CD14-positive monocyte (primary cell): ENCODE measurements around the gene SRPRA. TPM values are rescaled to one million over a fixed set of nuclear protein-coding genes. Genes with fewer than 3 reads are reported as not detected.

Experiments used
- DNase-seq, 3 donors: peaks; one replicate each; pipeline ENCODE4 v3.0.0-alpha.2; 2011 to 2022
- H2AFZ ChIP-seq: 2 replicates; pipeline ENCODE4 v1.6.0; 2012; ENCODE audit warnings: mild to moderate bottlenecking, low read depth, low read length, inconsistent platforms; ENCODE audit not compliant: insufficient read depth, poor library complexity, severe bottlenecking
- H3K27ac ChIP-seq, 2 donors: 1 replicate in 1 of 2; 2 replicates in 1 of 2; pipeline ENCODE4 v1.5.1; 2012 to 2013; ENCODE audit warnings: low read length in 2 of 2, control low read depth in 1 of 2, inconsistent platforms in 1 of 2, low read depth in 1 of 2, mild to moderate bottlenecking in 1 of 2
- H3K27me3 ChIP-seq, 2 donors: one replicate each; pipeline versions ENCODE4 v1.6.0 to v1.6.1; 2011 to 2013; ENCODE audit warnings: low read length in 2 of 2; ENCODE audit not compliant: control insufficient read depth in 2 of 2, insufficient read depth in 2 of 2
- H3K36me3 ChIP-seq, 2 donors: replicated peaks in 1 of 2; 1 replicate in 1 of 2; 2 replicates in 1 of 2; pipeline versions ENCODE4 v1.5.1 to v1.6.1; 2012 to 2013; ENCODE audit warnings: low read length in 2 of 2, control low read depth in 1 of 2, inconsistent platforms in 1 of 2, mild to moderate bottlenecking in 1 of 2; ENCODE audit not compliant: insufficient read depth in 2 of 2, control insufficient read depth in 1 of 2
- H3K4me1 ChIP-seq, 2 donors: 1 replicate in 1 of 2; 2 replicates in 1 of 2; pipeline versions ENCODE4 v1.5.1 to v1.6.1; 2012 to 2013; ENCODE audit warnings: low read length in 2 of 2, control low read depth in 1 of 2, inconsistent platforms in 1 of 2, mild to moderate bottlenecking in 1 of 2, moderate library complexity in 1 of 2; ENCODE audit not compliant: insufficient read depth in 2 of 2, control insufficient read depth in 1 of 2
- H3K4me2 ChIP-seq: replicated peaks from 2 replicates; pipeline ENCODE3; 2012; ENCODE audit warnings: low read length, moderate library complexity, mild to moderate bottlenecking; ENCODE audit not compliant: poor library complexity, severe bottlenecking; ENCODE audit errors: extremely low read depth
- H3K4me3 ChIP-seq, 3 experiments: fragments of 200-600 bp in 1 of 3; sonication (generic) in 1 of 3; replicated peaks in 1 of 3; 1 replicate in 2 of 3; 2 replicates in 1 of 3; pipeline ENCODE4 v1.5.1; 2011 to 2013; ENCODE audit warnings: low read length in 3 of 3, mild to moderate bottlenecking in 3 of 3, control low read depth in 2 of 3, low read depth in 2 of 3, inconsistent platforms in 1 of 3, moderate library complexity in 1 of 3
- H3K79me2 ChIP-seq: 2 replicates; pipeline ENCODE4 v1.6.0; 2012; ENCODE audit warnings: mild to moderate bottlenecking, control low read depth, inconsistent platforms, low read length, moderate library complexity; ENCODE audit not compliant: insufficient read depth
- H3K9ac ChIP-seq: 2 replicates; pipeline ENCODE4 v1.6.0; 2017; ENCODE audit warnings: low read length, mild to moderate bottlenecking; ENCODE audit not compliant: insufficient read depth, poor library complexity, severe bottlenecking
- H3K9me3 ChIP-seq, 2 donors: replicated peaks in 1 of 2; 1 replicate in 1 of 2; 2 replicates in 1 of 2; pipeline versions ENCODE4 v1.5.1 to v1.6.1; 2012 to 2013; ENCODE audit warnings: low read length in 2 of 2, control low read depth in 1 of 2; ENCODE audit not compliant: control insufficient read depth in 1 of 2, insufficient read depth in 1 of 2
- H4K20me1 ChIP-seq: 2 replicates; pipeline ENCODE4 v1.6.0; 2012; ENCODE audit warnings: mild to moderate bottlenecking, low read length, control low read depth, moderate library complexity; ENCODE audit not compliant: insufficient read depth
- H3K27ac Mint-ChIP-seq, 7 donors: one replicate each; pipeline ENCODE4 v1.8.0; 2020; ENCODE audit warnings: mild to moderate bottlenecking in 7 of 7, mixed read lengths in 7 of 7, moderate library complexity in 6 of 7, inconsistent platforms in 2 of 7
- H3K27me3 Mint-ChIP-seq, 3 donors: one replicate each; pipeline ENCODE4 v1.8.0; 2021 to 2022; ENCODE audit warnings: low read depth in 3 of 3, mild to moderate bottlenecking in 3 of 3, mixed read lengths in 3 of 3, moderate library complexity in 3 of 3, inconsistent platforms in 1 of 3
- H3K36me3 Mint-ChIP-seq, 2 donors: one replicate each; pipeline ENCODE4 v1.8.0; 2020; ENCODE audit warnings: mixed read lengths in 2 of 2, inconsistent platforms in 1 of 2, mild to moderate bottlenecking in 1 of 2
- H3K4me1 Mint-ChIP-seq: one replicate; pipeline ENCODE4 v1.8.0; 2020; ENCODE audit warnings: mild to moderate bottlenecking, mixed read lengths
- H3K4me3 Mint-ChIP-seq, 2 donors: one replicate each; pipeline ENCODE4 v1.8.0; 2020; ENCODE audit warnings: mild to moderate bottlenecking in 2 of 2, mixed read lengths in 2 of 2, moderate library complexity in 1 of 2
- H3K9me3 Mint-ChIP-seq, 7 donors: one replicate each; pipeline ENCODE4 v1.8.0; 2020 to 2022; ENCODE audit warnings: mixed read lengths in 7 of 7, mild to moderate bottlenecking in 6 of 7, moderate library complexity in 6 of 7, inconsistent platforms in 2 of 7
- CTCF ChIP-seq: fragments of 200-600 bp; IDR thresholded peaks from one replicate; pipeline ENCODE4 v1.8.0; 2022; ENCODE audit warnings: antibody characterized with exemption, mild to moderate bottlenecking
- WGBS: methylation state at CpG from one replicate; pipeline ENCODE4 v1.1.5; 2013; ENCODE audit warnings: missing lambda C conversion rate; ENCODE audit not compliant: insufficient coverage; 5-methylcytosine and 5-hydroxymethylcytosine counted together
- intact Hi-C, 2 donors: fragments of 100-400 bp; cut with micrococcal nuclease; formaldehyde crosslinking; loops; one replicate each; pipeline versions ENCODE4 v1.15.0 to v1.15.1; 2023
- polyA plus RNA-seq, 3 donors: library from polyadenylated mRNA; depleted of rRNA in 1 of 3; unstranded in 2 of 3; stranded (reverse) in 1 of 3; fragments of 300-500 nt in 2 of 3; fragments of >200 nt in 1 of 3; fragmentation: Illumina TruSeq in 2 of 3; gene quantifications; 1 replicate in 2 of 3; 2 replicates in 1 of 3; pipeline ENCODE4 v1.2.3, GENCODE V29; 2012 to 2021

SRPRA gene
- polyA plus RNA-seq, 3 donors = 68.7 to 123 (median 87.6) TPM

GRCh38 chr11:126293726-126294125 lies 25.0 kb upstream of the SRPRA start:
- Mint-ChIP-seq H3K27ac (peak overlapping the region in 5 of 7 donors; percentile 14 to 74 (median 47)), H3K4me1 (peaks cover 11% of the 10 kb centered on the region)
- peaks cover 0 to 7% of the 10 kb centered on the region in 2 donors for H3K4me1 ChIP-seq

GRCh38 chr11:126290887-126291286 lies 22.2 kb upstream of the SRPRA start:
- WGBS = 100% methylated on average over 12 of the region's 12 CpGs
- Mint-ChIP-seq H3K36me3 (peaks cover 64 to 83% of the 10 kb centered on the region in 2 donors), H3K27ac (peak overlapping the region in 2 of 7 donors; percentile 26 to 77), H3K4me1 (peaks cover 10% of the 10 kb centered on the region), H3K9me3 (no peaks in the 10 kb centered on the region), H3K4me3 (no peak overlapping the region), H3K27me3 (no peaks in the 10 kb centered on the region)
- H3K4me1 ChIP-seq = peaks cover 0 to 7% of the 10 kb centered on the region in 2 donors
- H3K4me3 ChIP-seq = no peak overlapping the region
- H3K27ac ChIP-seq = peak overlapping the region in 1 of 2 donors; percentile 12
- no peaks in the 10 kb centered on the region for H3K27me3 ChIP-seq
- no peak for TF ChIP-seq CTCF
- peaks cover 34% of the 10 kb centered on the region for H3K79me2 ChIP-seq
- intact Hi-C loops = no loop called here
- no peaks in the 10 kb centered on the region for H3K9me3 ChIP-seq
- DNase-seq = no peak
- no peak overlapping the region for H3K4me2 ChIP-seq
- peaks cover 62 to 77% of the 10 kb centered on the region in 2 donors for H3K36me3 ChIP-seq
- H4K20me1 ChIP-seq = peaks cover 51% of the 10 kb centered on the region
- H3K9ac ChIP-seq = no peak overlapping the region
- no peak overlapping the region for H2AFZ ChIP-seq

More at GRCh38 chr11:126293726-126294125, 25.0 kb upstream of the SRPRA start:
- Mint-ChIP-seq H3K36me3 (peaks cover 70 to 93% of the 10 kb centered on the region in 2 donors), H3K9me3 (no peaks in the 10 kb centered on the region), H3K4me3 (no peak overlapping the region), H3K27me3 (no peaks in the 10 kb centered on the region)
- Histone ChIP-seq H3K4me3 (no peak overlapping the region), H3K79me2 (peaks cover 19% of the 10 kb centered on the region), H3K27ac (peak overlapping the region in 1 of 2 donors; percentile 32), H3K27me3 (no peaks in the 10 kb centered on the region), H3K36me3 (peaks cover 57 to 79% of the 10 kb centered on the region in 2 donors), H2AFZ (no peak overlapping the region), H3K9me3 (no peaks in the 10 kb centered on the region), H3K9ac (no peak overlapping the region), H4K20me1 (peaks cover 40% of the 10 kb centered on the region), H3K4me2 (no peak overlapping the region)
- intact Hi-C loops = no loop called here
- peak in 1 of 3 donors; percentile 73 for DNase-seq
- no peak for TF ChIP-seq CTCF
- 77% methylated on average over 5 of the region's 5 CpGs for WGBS
